NCI-H2171 (cell line): ENCODE measurements around the gene FLT1.

Source experiments
- DNase-seq: peaks from one replicate; lab custom pipeline; 2025; lab: John Stamatoyannopoulos, UW

FLT1 gene

GRCh38 chr13:28458608-28459007 is 36.3 kb downstream of the FLT1 start:
- DNase-seq = no peak

- no peak for DNase-seq
Measured at GRCh38 chr13:28458051-28458450, 36.9 kb downstream of the FLT1 start.

GRCh38 chr13:28457521-28457920 is 37.4 kb downstream of the FLT1 start:
- DNase-seq = no peak

GRCh38 chr13:28455580-28456194 is 39.2 kb downstream of the FLT1 start:
- no peak for DNase-seq

- DNase-seq = no peak
Measured at GRCh38 chr13:28452755-28453154, 42.2 kb downstream of the FLT1 start.

- DNase-seq = no peak
Measured at GRCh38 chr13:28451482-28452217, 43.3 kb downstream of the FLT1 start.

GRCh38 chr13:28449826-28450773 is 44.8 kb downstream of the FLT1 start:
- no peak for DNase-seq

GRCh38 chr13:28448651-28449358 is 46.1 kb downstream of the FLT1 start:
- DNase-seq = no peak

- DNase-seq = no peak
Measured at GRCh38 chr13:28447989-28448388, 46.9 kb downstream of the FLT1 start.

GRCh38 chr13:28447206-28447605 is 47.7 kb downstream of the FLT1 start:
- no peak for DNase-seq

- DNase-seq = no peak
Measured at GRCh38 chr13:28442839-28443238, 52.1 kb downstream of the FLT1 start.

- DNase-seq = no peak
Measured at GRCh38 chr13:28441529-28441928, 53.4 kb downstream of the FLT1 start.

GRCh38 chr13:28440774-28441504 is 54.0 kb downstream of the FLT1 start:
- no peak for DNase-seq

- no peak for DNase-seq
Measured at GRCh38 chr13:28438598-28439334, 56.2 kb downstream of the FLT1 start.

GRCh38 chr13:28438067-28438466 is 56.9 kb downstream of the FLT1 start:
- no peak for DNase-seq

- no peak for DNase-seq
Measured at GRCh38 chr13:28435917-28436316, 59.0 kb downstream of the FLT1 start.

GRCh38 chr13:28434926-28435325 is 60.0 kb downstream of the FLT1 start:
- no peak for DNase-seq

GRCh38 chr13:28432816-28433560 is 61.9 kb downstream of the FLT1 start:
- no peak for DNase-seq

GRCh38 chr13:28429685-28430290 is 65.1 kb downstream of the FLT1 start:
- DNase-seq = no peak
